Pulmonary artery endothelial cell (primary cell): ENCODE measurements around the gene WDPCP. TPM values are rescaled to one million over a fixed set of nuclear protein-coding genes. Genes with fewer than 3 reads are reported as not detected.
"Not testable (repeated sequence)": the region's sequence is repeated elsewhere in the genome, so short reads cannot be mapped to it uniquely, and the experiment has no call there.

Experiments used
- DNase-seq: peaks from one replicate; pipeline ENCODE4 v3.0.0-alpha.2; 2011; ENCODE audit warnings: low read depth, low spot score
- total RNA-seq: library from RNA; depleted of rRNA; stranded (reverse); fragments of >200 nt; gene quantifications from 2 replicates; pipeline ENCODE4 v1.2.3, GENCODE V29; 2014

WDPCP gene
- total RNA-seq, 1 donor from 2014 or later, result 6.0 TPM

DNA sequence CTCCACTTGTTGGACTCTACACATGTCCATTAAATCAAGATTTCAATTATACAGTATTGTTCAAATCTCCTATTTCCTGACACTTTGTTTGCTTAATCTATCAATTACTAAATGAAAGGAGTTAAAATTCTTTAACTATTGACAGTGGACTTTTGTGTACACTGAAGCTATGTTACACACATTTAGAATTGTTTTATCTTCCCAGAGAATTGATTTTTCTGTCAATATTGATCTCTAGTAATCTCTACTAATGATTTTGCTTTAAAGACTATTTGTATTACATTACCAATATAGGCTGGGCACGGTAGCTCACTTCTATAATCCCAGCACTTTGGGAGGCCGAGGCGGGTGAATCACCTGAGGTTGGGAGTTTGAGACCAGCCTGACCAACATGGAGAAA, 215.7 kb downstream of the WDPCP start:
- DNase-seq, result no peak

DNA sequence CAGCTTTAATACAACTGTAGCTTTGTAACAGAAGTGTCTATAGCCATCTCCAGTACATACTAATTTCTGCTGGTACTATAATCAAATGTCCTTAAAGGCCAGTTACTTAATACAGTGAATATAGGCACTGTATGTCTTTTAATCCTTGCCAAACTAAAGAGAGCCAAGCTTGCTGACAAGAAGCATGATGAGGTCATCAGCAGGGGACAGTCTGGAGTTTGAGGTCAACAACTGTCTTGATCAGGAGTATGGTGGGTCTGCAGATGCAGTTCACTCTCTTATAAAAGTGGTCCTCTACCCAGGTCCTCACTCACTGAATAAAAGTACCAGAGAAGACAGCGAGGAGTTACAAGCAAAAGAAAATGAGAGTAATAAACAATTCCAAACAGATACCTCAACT, 219.1 kb downstream of the WDPCP start:
- DNase-seq, result no peak

DNA sequence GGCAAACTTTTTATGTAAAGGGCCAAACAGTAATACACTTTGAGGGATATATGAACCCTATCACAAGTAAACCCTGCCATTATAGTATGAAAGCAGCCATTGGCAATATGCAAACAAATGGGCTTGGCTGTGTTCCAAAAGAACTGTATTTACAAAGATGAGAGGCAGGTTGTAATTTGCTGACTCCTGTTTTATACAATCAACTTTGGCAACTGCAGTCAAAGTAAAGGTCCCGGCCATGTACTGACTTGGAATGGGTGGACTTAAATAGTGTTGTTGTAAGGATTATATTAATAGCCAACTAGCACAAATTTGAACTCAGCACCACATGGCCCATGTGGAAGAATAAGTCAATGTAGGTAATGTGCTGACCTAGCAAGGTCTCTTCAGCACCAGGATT, 223.4 kb downstream of the WDPCP start:
- DNase-seq, result no peak

DNA sequence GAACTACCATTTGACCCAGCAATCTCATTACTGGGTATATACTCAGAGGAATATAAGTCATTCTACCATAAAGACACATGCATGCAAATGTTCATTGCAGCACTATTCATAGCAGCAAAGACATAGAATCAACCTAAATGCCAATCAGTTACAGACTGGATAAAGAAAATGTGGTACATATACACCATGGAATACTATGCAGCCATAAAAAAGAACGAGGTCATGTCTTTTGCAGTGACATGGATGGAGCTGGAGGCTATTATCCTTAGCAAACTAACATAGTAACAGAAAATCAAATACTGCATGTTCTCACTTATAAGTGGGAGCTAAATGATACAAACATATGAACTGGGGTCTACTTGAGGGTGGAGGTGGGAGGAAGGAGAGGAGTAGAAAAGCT, 230.6 kb downstream of the WDPCP start:
- DNase-seq, result not testable (repeated sequence)

DNA sequence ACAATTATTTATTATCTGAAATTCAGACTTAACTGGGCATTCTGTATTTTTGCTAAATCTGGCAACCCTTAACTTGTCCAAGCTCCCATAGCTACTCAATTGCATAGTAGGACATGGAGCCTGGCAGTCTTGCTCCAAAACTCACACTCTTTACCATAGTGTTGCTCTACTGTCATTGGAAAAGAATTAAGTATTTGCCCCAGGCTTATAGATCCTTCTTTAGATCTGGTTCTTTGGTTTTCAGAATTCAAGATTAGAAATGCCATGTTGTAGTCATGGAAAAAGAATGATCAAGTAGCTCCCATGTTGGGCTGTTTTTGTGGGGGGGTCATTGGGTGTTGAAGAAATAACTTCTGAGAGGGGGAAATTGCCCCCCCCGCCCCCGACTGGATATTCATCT, 240.9 kb downstream of the WDPCP start:
- DNase-seq, result no peak

DNA sequence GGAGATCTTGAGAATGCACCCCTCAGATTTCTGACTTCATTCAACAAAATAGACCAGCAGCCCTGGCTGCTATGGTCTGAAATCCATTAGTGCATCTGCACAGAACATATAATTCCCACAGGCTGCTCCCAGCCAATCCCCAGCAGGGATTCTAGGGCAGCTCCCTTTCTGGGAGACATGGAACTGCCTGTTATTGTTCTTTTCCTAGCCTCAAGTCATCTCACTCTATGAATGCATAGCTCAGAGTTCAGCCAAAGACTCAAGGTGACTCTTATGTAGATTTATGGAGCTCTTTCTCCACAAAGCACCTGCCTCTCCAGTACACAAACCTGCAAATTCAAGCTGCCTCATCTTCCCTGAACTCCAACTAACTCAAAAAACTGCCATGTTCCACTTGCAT, 241.9 kb downstream of the WDPCP start:
- DNase-seq, result no peak

DNA sequence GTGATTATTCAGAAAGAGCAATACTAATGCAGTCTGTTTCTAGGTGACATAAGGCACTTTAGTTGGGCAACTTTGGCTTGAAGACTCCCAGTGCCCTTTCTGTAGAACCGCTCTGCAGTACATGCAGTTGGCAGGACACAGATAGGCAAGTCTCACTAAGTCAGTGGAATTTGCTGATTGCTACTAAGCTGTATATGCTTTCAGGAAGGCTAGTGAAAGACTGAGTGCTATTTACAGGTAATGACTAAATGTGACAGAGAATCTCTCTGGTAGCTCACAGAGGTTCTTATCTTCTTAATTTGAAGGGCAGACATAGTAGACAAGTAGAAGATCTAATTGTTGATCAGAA, 243.0 kb downstream of the WDPCP start:
- DNase-seq, result no peak

DNA sequence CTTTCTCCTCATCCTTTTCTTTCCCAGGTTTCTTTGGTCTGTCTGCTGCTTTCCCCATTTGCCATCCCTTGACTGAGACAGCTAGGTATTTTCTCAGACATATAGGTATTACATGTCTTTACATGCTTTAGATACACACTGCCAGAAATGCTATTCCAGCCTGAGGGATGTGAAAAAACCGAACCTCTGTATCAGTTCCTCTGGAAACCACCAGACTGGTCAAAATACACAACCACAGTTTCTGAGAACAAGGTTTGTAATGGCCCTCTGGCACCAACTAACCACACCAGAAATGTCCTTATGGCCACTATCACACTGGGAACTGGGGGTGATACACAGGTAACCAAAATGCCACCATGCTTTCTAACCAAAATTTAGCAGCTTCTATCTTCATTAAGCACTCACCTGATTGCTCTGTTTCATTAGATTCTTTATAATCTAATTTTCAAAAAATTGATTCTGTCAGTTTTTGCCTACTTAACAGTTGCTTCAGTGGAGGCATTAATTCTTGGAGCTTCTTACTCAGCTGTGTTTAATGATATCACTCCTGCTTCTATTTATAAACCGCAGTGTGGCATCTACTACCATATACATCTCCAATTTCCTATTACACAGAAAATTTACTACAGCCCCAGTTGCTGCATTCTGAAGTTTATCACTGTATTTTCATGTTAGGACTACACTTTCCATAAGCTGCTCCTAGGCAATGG, 243.5 kb downstream of the WDPCP start:
- DNase-seq, result no peak

DNA sequence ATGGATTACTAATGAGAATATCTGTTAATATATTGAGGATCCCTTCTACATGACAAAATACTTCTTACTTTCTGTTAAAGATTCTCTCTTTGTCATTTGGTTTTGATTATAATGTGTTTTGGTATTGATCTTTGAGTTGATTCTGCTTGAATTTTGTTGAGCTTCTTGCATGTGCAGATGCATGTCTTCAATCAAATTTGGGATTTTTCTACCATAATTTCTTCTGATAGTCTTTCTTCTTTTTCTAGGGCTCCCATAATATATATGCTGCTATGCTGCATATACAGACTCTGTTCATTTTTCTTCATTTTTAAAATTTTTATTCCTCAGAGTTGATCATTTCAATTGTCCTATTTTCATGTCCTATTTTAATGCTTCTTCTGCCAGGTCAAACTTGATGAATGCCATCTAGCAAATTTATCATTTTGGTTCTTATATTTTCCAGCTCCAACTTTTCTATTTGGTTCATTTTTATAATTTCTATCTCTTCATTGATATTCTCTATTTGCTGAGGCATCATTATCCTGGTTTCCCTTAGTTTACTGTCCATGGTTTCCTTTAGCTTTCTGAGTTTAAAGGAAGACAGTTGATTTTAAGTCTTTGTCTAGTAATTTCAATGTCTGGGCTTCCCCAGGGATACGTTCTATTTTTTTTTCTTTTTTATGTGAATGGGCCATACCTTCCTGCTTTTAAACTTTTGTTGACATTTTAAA, 244.7 kb downstream of the WDPCP start:
- DNase-seq, result no peak

DNA sequence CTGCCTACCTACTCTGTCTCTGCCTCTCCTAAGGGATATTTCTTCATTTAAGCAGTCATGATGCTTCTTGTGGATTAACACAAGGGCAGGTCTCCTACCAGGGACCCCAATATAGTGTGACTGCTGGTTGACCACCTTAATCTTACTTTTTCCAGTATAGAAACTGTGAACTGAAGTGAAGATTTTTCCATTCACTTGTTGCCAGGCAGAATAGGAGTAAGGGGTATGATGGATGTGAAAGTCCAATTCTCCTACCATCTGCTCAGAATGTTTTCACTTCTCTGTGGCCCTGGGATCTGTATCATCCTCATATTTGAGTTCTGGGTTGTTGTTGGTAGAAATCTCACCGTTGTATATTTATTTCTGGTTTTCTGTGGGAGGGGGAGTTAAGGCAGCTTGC, 247.8 kb downstream of the WDPCP start:
- DNase-seq, result no peak

DNA sequence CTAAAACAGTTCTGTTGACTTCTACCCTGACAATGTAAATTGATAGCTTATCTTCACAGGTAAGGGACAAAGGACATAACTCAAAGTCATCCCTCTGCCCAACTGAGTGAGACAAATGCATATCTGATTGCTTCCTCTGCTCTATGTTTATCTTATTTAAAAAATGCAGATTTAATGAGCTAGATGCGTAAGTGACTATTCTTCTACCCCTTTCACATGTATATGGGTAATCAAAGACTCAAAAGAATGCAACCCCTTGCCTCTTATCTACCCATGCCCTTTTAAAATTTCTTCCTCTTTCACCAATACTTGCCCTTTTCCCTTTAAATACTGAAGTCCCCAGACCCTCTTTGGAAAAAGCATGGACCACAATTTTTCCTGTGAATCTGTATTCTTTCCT, 253.4 kb downstream of the WDPCP start:
- no peak for DNase-seq

DNA sequence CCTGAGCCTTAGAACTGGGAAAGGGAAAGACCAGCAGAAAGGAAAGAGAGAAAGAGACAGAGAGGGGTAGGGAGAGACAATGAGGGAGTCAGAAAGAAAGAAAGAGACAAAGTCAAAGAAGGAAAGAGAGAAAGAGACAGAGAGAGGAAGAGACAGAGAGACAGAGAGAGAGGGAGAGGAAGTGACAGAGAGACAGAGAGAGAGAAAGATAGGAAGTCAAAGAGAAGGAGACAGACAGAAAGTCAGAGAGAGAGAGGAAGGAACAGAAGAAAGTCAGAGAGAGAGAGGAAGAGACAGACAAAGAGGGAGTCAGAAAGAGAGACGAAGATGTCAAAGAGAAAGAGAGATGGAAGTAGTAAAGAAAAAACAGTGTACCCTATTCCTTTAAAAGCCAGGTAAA, 261.8 kb downstream of the WDPCP start:
- DNase-seq, result no peak

DNA sequence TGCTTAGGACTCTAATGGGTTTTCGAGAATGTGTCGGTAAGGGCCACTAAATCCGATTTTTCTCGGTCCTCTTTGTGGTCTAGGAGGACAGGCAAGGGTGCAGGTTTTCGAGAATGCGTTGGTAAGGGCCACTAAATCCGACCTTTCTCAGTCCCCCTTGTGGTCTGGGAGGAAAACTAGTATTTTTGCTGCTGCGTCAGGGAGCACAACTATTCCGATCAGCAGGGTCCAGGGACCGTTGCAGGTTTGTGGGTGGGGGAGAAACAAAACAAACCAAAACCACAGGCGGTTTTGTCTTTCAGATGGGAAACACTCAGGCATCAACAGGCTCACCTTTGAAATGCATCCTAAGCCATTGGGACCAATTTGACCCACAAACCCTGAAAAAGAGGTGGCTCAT, 264.6 kb downstream of the WDPCP start:
- not testable (repeated sequence) for DNase-seq

DNA sequence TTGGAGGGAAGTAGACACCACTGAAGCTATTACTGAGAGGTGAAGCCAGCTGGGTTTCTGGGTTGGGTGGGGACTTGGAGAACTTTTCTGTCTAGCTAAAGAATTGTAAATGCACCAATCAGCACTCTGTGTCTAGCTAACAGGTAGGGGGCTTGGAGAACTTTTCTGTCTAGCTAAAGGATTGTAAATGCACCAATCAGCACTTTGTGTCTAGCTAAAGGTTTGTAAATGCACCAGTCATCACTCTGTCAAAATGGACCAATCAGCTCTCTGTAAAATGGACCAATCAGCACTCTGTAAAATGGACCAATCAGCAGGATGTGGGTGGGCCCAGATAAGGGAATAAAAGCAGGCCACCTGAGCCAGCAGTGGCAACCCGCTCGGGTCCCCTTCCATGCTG, 266.3 kb downstream of the WDPCP start:
- not testable (repeated sequence) for DNase-seq

DNA sequence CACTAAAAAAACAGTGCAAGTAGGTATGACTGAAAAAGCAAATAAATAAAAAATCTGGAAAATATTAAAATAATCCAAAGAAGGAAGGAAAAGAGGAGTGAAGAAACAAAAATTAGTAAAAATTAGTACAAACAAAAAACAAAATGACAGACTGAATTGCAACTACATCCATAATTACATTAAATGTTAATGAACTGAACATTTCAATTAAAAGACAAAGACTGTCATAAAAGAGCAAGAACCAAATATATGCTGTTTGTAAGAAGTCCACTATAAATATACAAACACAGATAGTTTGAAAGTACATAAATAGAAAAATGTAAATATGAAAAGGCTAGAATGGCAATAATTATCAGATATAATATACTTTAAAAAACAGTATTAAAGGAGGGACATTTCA, 267.6 kb downstream of the WDPCP start:
- DNase-seq, result no peak

DNA sequence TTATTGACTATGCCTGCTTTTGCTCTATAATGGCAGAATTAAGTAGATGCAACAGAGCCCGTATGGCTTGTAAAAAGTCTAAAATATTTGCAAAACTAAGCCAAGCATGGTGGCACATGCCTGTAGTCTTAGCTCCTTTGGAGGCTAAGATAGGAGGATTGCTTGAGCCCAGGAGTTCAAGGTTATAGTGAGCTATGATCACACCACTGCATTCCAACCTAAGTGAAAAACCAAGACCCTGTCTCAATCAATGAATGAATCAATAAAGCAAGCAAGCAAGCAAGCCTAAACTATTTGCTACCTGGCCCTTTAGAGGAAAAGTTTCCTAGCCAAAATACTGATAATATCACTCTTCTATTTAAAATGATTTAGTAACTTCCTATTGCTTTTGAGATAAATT, 277.7 kb downstream of the WDPCP start:
- DNase-seq, result no peak

DNA sequence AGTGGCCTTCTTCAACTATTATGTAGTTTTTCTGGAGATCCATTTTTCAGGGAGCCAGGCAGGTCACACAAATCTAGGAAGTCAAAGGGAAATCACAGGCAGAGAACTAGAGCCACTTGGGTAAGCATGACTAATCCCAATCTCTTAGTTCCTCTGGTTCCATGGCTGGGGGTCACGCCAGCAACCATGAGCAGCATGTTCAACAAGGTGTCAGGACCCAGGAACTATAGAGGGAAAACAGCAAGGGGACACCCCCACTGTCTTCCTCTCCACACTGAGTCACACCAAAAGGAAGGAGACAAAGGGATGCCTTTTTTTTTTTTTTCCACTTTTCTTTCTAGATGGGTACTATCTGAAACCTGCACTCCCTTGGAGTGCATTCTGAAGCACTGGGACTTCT, 286.8 kb downstream of the WDPCP start:
- no peak for DNase-seq

DNA sequence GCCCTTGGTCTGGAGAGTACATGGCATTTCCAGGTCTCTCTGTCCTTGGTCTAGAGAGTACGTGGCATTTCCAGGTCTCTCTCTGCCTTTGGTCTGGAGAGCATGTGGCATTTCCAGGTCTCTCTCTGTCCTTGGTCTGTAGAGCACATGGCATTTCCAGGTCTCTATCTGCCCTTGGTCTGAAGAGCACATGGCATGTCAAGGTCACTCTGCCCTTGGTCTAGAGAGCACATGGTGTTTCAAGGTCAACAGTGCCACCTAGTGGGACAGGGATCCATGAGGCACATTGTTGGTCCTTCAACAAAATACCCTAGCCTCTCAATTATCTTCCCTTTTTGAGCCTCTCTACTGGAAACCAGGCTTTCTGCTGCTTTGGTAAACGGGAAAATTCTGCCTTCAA, 287.4 kb downstream of the WDPCP start:
- DNase-seq, result no peak

DNA sequence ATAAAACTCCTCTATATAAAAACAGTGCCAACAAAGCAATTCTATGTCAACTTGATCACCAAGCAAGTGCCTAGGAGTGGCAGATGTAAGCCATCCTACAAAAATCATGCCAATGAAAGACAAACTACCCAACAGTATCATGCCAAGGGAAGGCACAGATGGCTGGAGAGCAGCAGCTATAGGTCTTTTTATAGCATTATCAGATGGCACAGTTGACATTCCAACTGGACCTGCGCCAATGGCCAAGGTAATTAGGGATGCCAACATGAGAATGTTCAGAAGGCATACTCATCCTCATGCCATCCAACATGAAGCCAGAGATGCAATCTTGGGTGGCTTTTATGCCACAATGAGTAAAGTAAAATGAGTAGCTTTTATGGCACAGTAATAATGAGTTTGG, 300.3 kb downstream of the WDPCP start:
- no peak for DNase-seq

DNA sequence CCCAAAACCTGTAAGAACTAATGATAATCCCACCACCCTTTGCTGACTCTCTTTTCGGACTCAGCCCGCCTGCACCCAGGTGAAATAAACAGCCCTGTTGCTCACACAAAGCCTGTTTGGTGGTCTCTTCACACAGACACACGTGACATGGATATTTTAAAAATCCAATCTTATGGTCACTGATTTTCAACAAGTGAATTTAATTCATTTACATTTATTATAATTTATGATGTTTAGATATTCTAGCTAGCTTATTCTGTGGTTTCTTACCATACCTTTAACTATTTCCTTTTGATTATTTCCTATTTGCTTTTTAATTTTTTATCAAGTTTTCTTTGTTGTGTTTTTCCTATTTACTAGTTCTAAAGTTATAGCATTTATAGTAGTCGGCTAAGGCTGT, 301.8 kb downstream of the WDPCP start:
- not testable (repeated sequence) for DNase-seq

DNA sequence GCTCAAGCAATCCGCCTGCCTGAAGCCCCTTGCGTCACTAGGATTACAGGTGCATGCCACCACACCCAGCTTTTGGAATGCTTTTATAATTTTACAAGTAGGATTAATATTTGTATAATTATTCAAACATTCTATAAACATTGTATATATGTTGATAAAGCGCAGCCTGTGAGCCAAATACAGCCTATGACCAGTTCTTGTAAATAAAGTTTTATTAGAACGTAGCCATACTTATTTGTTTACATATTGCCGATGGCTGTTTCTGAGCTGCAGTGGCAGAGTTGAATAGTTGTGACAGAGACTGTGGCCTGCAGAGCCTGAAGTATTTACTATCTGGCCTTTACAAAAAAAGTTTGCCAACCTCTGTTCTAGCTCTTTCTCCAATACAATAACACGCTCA, 305.0 kb downstream of the WDPCP start:
- no peak for DNase-seq

DNA sequence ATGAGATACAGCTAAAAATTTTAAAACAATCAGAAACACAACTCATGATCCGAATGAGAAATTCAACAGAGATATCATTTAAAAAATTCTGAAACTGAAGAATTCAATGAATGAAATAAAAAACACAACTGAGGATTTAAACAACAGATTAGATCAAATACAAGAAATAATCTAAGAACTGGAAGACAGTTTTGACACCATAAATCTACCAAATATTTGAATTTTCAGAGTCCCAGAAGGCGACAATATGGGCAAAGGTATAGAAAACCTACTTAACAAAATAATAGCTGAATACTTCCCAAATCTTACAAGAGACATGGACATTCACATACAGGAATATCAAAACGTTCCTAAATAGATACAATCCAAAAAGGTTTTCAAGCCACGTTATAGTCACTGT, 315.7 kb downstream of the WDPCP start:
- no peak for DNase-seq

DNA sequence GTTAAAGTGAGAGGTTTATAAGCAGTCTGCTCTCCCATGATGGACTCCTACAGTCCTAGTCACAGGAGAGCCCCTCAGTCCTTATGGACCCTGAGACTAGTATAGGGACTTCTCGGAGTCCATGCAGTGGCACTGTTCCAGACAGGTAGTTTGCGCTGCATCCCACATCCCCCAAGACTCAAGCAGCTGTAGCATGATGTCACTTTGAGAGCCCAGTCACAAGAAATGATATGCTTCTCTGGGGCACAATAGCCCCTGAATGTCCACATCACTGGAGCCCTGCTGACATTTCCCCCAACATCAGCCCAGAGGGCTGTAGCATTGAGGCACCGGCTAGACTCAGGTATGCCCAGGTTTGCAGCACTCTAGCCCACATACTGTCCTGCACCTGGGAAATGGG, 317.6 kb downstream of the WDPCP start:
- no peak for DNase-seq
